GM19035 (cell line): ENCODE measurements around the gene LIN28B.
"Not testable (repeated sequence)": the region's sequence is repeated elsewhere in the genome, so short reads cannot be mapped to it uniquely, and the experiment has no call there.

Experiments
- ATAC-seq: cut with Tn5 transposase; IDR thresholded peaks from one replicate; pipeline ENCODE4 v1.9.1; 2021; ENCODE audit not compliant: unreplicated experiment

The LIN28B gene, protein sequence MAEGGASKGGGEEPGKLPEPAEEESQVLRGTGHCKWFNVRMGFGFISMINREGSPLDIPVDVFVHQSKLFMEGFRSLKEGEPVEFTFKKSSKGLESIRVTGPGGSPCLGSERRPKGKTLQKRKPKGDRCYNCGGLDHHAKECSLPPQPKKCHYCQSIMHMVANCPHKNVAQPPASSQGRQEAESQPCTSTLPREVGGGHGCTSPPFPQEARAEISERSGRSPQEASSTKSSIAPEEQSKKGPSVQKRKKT

DNA sequence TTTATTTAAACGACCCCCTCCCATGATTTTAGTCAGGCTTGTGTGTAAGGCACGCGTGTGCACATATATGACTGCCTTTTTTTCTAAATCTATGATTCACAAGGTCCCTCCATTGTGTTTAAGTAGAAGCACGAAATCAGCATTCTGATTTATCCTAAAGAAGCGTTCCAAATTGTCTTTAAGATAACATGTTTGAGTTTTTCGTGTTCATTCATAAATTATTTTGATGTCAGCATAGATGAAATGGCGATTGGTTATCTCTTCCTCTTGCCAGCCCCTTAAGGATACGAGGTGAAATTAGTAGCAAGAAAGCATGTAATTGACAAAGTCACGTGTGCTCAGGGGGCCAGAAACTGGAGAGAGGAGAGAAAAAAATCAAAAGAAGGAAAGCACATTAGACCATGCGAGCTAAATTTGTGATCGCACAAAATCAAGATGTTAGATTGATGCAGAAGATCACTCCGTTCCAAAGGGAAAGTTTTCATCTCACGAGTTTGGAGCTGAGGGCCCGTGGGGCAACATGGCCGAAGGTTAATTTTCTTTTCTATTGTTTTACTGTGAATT lies at the start of gene LIN28B:
LIN28B (plus strand) TSS at position 377 of the 564 bp plus-strand sequence; CDS start at position 521, 144 bp downstream.
- no peak for ATAC-seq

DNA sequence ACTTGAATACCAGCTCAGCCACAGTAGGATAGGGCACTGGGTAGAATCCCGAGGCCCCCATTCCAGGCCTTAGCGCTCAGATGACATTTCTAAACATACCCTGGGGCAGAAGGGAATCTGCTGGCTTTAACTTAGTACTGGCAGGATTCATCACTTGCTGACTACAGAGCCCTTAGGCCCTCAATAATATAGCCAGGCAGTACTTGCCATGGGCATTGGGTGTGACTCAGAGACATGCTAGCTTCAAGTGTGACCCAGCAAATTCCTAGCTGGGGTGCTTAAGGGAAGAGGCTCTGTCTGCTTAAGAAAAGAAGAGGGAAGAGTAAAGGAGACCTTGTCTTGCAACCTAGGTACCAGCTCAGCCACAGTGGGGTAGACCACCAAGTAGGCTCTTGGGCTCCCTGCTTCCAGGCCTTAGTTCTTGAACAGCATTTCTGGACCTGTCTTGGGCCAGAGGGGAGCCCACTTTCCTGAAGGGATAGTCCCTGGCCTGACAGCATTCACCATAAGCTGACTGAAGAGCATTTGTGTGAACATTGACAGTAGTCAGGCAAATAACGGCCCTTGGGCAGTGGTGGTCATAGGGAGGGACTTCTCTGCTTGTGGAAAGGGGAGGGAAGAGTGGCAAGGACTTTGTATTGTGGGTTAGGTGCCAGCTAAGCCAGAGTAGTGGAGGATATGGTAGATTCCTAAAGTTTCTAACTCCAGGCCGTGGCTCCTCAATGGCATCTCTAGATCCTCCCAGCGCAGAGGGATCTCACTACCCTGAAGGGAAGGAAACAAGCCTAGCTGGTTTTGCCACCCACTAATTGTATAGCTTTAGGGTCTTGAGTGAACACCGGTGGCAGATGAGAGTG lies 48.6 kb upstream of the LIN28B start:
- ATAC-seq: no peak

DNA sequence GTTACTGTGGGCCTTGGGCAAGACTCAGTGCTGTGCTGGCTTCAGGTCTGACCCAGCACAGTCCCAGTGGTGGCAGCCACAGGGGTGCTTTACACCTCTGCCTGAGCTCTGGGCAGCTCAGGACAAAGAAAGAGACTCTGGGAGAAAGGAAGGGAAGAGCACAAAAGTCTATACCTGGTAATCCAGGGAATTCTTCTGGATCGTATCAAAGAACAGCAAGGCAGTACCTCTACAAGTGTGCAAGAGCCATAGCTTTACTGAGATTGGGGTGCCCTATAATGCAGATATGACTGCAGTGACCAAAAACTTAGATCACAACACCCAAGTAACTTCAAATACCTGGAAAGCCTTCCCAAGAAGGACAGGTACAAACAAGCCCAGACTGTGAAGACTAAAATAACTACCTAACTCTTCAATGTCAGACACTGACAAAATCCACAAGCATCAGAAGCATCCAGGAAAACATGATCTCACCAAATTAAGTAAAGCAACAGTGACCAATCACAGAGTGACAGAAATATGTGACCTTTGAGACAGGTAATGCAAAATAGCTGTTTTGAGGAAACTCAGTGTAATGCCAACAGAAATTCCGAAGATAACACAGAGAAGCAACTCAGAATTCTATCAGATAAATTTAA lies 47.9 kb upstream of the LIN28B start:
- no peak for ATAC-seq

DNA sequence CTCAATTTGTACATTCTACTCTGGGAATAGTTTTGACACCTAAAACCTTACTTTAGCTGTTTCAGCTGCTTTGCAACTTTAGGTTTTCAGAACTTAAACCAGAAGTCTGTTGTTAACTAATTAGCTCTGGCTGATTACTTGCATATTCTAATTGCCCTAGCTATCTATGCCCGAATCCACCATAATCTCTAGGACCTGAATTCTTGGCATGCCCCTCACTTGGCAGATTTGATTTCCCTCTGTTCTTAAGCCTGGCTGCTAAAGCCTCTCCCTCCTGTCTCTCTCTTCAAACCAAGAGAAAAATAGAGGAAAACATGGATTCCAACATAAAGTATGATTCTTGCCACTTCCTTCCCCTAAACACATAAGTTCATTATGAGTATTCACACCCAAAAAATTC lies 35.0 kb upstream of the LIN28B start:
- ATAC-seq: no peak

DNA sequence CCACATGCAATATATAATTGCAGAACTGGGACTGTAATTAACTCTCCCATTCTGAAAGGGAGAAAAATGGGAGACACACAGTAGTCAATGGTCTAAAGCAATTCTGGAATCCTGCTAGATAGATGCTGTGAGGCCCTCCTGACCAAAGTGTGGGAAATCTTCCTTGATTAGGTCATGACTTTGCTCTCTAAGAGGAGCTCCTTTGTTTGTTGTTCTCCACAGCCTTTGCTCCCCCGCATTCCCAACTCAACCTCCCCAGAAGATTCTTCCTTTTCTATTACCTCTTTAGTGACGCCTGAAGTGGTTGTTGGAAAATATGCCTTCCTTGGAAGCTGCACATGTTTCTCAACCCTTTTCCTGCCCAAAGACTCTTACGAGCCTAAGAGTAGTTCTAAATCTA lies 28.8 kb upstream of the LIN28B start:
- no peak for ATAC-seq

DNA sequence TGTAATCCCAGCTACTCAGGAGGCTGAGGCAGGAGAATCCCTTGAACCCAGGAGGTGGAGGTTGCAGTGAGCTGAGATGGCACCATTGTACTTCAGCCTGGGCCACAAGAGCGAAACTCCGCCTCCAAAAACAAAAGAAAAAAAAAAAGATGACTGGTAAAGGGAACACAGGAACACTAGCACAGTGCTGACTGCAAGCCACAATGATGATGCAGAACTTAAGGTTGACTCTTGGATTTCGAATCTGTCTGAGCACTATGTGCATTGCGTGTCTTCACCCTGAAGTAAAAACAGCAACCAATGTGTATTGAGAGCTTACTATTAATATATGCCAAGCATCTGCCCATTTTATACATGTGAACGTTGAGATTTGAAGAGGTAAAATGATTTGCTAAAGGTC lies 27.6 kb upstream of the LIN28B start:
- no peak for ATAC-seq

DNA sequence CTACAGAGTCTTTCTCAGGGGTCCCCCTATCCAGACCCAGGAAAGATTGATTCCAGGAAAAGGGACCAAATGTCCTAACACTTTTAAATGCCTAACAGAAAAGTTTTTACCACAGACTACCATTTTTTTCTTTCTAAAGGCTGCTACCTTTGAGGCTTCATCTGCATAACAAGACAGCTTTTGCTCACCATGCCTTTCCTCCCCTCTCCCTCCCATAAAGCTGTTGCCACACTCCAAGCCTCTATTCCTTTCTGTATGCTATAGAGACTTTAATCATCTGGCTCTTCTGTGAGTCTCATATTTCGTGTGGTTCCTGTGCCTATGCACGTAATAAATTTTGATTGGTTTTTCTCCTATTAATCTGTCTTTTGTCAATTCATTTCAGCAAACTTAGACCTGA lies 26.0 kb upstream of the LIN28B start:
- no peak for ATAC-seq

DNA sequence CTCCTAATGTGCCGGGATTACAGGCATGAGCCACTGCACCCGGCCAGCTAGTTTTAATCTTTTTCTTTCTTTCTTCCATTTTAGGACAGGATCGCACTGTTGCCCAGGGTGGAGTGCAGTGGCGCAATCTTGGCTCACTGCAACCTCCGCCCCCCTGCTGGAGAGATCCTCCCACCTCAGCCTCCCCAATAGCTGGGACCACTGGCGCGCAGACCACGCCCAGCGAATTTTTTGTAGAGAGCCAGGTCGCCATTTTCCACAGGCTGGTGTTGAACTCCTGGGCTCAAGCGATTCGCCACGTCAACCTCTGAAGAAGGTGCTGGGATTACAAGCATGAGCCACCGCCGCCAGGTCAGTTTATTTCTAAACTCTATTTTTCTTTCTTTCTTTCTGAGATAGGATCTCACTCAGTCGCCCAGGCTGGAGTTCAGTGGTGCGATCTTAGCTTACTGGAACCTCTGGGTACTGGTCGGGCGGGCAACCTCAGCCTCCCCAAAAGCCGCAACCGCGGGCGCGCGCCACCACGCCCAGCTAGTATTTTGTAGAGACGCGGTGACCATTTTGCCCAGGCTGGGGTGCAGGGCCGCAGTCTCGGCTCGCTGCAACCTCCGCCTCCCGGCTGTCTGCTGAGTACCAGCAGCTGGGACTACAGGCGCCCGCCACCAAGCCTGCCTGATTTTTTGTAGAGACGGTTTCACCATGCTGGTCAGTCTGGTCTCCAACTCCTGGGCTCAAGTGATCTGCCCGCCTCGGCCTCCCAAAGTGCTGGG lies 20.0 kb upstream of the LIN28B start:
- ATAC-seq: no peak

DNA sequence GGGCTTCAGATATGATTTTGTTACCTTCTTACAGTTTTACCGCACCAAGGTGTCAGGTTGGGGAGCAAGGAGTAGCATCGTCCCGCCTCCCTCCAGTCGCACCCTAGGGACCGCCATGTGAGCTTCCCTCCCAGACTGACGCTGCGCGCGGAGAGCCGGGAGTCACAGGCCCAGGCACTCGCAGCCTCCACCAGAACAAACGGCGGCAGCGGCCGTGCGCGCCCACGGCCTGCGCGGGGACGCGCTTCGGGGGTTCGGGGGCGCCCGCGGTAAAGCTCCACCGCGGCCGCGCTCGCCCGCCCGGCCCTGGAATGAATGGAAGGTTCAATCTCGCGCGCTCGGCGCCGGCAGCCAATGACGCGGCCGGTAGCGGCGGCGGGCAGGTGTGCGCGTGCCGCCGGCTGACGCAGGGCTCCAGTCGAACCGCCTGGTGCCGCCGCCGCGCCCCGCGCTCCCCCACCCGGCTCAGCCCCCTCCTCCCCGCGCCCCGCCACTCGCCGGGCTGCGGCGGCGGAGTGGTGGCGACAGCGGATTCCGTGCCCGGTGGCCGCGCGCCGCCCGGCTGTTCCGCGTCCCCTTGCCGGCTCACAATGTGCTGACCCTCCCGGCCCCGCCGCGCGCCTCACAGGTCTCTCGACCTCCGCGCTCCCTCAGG lies 16.5 kb upstream of the LIN28B start:
- ATAC-seq: no peak

DNA sequence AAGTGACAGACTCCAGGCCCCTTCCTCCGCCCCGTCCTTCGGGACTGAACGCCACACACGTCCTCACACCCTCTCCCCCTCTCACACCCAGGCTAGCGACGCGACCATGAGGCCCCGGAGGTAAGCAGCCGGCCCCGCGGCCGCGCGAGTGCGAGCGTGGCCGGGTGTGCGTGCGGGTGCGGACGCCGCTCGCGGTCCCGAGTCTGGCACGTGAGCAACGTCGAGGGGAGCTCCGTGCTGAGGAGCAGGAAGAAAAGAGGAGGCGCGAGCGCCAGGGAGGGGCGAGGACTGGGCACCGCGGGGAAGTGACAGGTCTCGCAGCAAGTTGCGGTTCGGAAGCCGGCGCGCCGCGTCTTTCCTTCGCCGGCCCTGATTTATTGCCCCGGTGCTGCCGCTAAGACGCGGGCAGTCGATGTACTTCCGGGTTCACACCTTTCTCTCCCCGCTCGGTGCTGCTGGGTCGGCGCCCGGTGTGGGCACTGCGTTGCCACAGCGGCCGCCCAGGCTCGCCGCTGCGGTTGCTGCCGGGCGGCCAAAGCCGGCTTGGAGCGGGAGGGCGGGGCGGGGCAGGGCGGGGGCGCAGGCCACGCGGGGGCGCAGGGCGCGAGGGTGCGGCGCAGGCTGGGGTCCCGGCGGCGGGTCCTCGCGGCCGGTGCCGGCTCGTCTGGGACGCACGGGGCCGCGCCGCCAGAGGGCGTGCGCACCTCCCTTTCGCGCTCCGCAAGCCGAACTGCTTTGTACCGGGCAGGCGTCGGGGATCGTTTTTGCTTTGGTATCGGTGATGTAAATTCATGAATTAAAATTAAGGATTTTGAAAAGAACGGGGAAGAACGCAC lies 15.8 kb upstream of the LIN28B start:
- ATAC-seq: no peak

DNA sequence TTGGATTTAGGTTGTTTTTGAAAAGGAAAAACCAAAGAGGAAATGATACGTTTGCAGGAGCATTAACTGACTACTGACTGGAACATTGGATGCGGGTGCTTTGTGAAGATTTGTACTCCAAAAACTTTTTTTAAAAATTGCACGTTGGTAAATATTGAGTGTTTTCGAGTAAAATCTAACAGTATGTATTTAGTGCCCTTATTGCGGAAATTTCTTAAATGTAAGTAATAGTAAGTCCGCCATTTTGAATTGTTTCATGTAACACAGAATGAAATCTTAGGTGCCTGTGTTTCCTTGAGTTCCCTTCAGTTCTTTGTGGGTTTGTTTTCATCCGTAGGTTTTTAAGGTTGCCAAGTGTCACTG lies 15.2 kb upstream of the LIN28B start:
- ATAC-seq: no peak

DNA sequence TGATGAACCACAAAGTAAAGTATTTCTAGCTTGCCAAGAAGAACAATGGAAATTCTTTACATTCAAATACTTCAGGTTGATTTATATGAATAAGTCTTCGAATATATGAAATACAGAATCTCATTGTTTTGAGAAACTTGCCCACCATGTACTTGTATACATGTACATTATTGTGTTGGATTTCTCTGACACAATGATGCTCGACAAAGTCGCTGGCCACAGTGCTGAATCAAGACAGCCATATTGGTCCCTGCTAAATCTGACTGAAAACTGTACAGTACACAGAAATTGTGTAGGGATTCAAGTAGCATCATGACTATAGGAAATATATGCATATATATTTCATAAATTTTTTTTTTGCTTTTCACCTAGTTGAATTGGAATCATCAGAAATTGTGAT lies 13.1 kb upstream of the LIN28B start:
- ATAC-seq: no peak

DNA sequence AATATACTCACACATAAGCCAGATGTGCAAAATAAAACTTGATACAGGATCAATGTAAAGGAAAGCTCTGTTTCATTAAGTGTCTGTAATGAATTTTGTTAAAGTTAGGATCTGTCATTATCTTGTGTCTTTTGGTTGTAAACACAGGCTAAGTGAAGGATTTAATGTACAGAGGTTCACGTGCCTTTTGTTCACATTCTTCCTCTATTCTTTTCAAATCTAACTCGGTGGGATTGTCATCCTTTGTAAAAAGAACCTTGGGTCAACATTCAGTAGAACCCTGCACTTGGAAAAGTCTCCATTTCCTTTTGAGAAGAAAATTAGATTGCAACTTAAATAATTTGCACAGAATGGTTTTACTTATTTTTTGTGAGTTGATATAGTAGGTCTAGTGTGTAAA lies 7.7 kb upstream of the LIN28B start:
- no peak for ATAC-seq

DNA sequence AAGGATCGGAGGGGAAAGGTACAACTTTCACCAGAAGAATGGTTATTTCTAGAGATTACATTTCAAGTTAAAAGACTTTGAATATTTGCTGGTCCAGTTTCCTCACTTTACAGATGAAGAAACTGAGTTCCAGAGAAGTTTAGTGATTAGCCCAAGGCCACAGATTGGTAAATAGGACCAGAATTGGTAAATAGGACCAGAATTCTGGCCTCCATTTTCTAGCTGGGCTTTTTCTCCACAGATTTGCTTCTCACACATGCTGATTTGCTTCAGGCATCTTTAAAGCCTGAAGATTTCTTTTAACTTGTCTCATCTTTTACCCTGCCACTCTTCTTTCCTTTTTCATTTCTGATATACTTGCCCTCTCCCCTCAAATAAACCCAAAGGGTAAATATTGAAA lies 5.2 kb upstream of the LIN28B start:
- ATAC-seq: no peak

DNA sequence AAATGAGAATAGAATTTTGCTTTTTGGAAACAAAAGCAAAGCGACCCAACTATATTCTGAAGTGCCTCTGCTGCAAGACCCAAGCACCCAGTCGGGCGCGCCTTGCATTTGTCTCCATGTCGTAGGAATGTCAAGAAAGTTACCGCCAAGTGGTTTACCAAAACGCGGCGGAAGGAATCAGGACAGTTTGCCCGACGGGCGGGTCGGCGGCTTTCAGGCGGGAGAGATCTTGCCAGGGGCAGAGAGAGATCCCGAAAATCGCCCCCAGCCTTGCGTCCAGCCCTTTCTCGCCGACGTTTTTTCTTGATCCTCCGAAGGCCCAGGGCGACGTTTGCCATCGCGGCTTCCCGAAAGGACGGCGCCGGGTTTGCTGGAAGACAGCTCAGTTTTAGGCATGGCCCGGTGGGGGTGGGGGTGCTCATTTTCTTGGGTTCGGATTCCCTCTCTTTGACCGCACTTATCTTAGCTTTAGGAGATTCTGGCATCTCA lies 4.0 kb upstream of the LIN28B start:
- ATAC-seq: no peak

DNA sequence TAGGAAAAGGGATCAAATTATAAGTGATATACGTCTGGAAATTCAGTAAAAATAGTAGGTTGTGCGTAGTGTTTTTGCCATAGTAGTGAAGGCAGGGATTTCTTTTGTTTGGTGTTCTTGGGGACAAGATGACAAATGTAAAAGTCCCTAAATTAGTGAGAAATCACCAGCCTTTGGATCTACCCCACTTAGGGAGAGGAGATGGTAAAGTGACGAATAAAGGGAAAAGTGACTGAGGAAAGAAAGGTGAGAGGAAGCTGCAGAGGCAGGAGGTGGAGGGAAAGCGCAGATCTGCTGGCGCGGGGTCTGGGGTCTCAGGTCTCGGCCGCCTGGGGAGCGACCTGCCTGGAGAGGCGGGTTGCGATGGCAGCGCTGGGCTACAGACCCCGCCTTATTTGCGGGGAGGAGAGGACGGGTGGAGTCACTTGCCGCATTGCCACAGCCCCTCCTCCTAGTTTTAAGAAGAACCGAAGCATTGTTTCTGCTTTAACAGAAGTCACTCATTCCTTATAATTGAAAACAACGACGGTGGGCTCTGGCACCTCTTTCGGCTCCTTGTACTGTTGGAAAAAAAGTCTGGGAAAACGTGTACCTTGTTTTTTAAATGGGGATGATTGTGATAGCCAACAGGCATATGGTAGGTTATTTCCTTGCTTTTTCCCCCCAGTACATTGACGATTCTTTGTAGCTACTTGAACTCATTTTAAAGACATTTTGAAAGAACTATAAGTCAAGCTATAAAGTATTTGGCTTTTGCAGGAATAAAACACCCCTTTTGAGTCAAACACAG lies 3.3 kb upstream of the LIN28B start:
- ATAC-seq: not testable (repeated sequence)

DNA sequence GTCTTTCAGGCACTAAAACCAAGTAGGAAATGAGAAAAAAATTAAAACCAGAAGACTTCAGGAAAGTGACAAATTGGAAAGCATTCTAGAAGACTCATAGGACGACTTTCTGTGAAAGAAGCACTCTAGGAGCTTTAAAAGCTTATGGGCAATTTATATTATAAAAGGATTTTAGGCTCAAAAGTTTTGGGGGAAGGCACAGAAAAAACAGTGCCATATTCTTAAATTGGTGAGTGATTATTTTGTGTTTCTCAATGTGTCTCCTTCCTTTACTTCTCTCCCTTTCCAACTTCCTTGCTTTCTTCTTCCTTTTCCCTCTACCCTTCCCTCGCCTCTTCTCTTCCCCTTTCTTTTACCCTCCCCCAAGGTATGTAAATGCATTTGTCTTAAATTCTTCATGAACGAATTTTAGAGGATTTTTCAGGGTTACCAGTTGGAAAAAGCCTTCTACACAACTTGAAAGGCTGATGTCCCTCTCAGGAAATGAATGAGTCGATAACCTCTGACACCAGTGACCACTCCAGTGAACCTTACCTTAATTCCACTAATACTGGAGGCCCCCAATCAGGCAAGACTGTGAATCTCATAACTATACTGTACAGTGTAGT lies 2.6 kb upstream of the LIN28B start:
- ATAC-seq: no peak

DNA sequence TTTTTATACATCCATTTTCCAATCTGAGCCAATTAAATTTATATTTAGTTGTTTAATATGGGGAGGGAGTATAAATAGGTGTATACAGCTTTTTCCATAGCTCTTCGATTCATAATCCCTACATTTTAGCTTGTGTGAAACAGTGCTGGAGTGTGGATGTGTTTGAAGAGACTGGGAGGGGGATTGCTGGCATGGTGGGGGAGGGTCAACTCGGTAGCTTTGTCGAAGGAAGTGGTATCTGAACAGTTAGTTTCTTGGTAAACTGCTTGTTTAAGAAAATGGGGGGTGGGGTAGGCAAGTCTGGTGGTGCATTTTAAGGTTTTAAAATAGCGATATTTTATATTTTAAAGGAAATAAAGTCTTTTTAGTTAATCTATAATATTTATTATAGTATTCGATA lies 1.4 kb upstream of the LIN28B start:
- ATAC-seq: no peak
